Left lung (tissue), 10 donors: ENCODE data around the gene FERMT1. TPM values are rescaled to one million over a fixed set of nuclear protein-coding genes. Genes with fewer than 3 reads are reported as not detected.
A peak's percentile ranks its signal among the peaks of the same experiment; 100 is the strongest.

ENCODE experiments used
- ATAC-seq: fragments of 200-7000 bp; cut with Tn5 transposase; one replicate; pipeline ENCODE4 v1.9.1; 2020; ENCODE audit warnings: moderate library complexity
- DNase-seq, 4 donors: peaks; one replicate each; pipeline ENCODE4 v3.0.0-alpha.2; 2013 to 2020
- H3K27ac ChIP-seq, 2 donors: fragments of 200-600 bp; sonication (generic) in 1 of 2; one replicate each; pipeline versions ENCODE4 v1.5.0 to v1.8.0; 2020 to 2021
- H3K27me3 ChIP-seq, 2 donors: fragments of 200-600 bp; sonication (generic) in 1 of 2; one replicate each; pipeline versions ENCODE4 v1.5.0 to v1.8.0; 2020 to 2021
- H3K36me3 ChIP-seq, 2 donors: fragments of 200-600 bp; sonication (generic) in 1 of 2; one replicate each; pipeline versions ENCODE4 v1.5.0 to v1.8.0; 2020 to 2021
- H3K4me1 ChIP-seq, 2 donors: fragments of 200-600 bp; one replicate each; pipeline ENCODE4 v1.8.0; 2021
- H3K4me3 ChIP-seq, 2 donors: fragments of 200-600 bp; sonication (generic) in 1 of 2; one replicate each; pipeline versions ENCODE4 v1.5.0 to v1.8.0; 2020 to 2021; ENCODE audit warnings: mild to moderate bottlenecking in 1 of 2
- H3K9me3 ChIP-seq, 2 donors: fragments of 200-600 bp; sonication (generic) in 1 of 2; one replicate each; pipeline versions ENCODE4 v1.5.0 to v1.8.0; 2020 to 2021
- intact Hi-C, 2 donors: fragments of 100-400 bp; cut with DNase I; formaldehyde crosslinking; loops; one replicate each; pipeline versions ENCODE4 v1.11.2 to v1.14.2; 2022
- polyA plus RNA-seq, 6 donors: library from polyadenylated mRNA; unstranded; fragments of 120-200 nt; gene quantifications; one replicate each; pipeline ENCODE4 v1.2.1, GENCODE V29; 2013; ENCODE audit not compliant: insufficient read length in 6 of 6
- total RNA-seq, 2 donors: library from RNA; stranded (reverse); fragmentation: NEBNext Ultra II Directional; extraction: Animal tissue kit (Norgen Biotek cat#: 25700); gene quantifications; one replicate each; pipeline ENCODE4 v1.2.1, GENCODE V29; 2021
- TF ChIP-seq, protein P1 (sequence below), 2 donors: fragments of 200-600 bp; sonication (generic) in 1 of 2; IDR thresholded peaks; one replicate each; pipeline versions ENCODE4 v1.5.0 to v1.8.0; 2021; ENCODE audit warnings: antibody characterized with exemption in 2 of 2
- donor health status: DM: no; HTN: yes; CAD: no.
- donor health status: DM: no; HTN: no; CAD: no.

The FERMT1 gene
- total and polyA plus RNA-seq, 8 donors = 3.1 to 7.2 (median 4.9) TPM

DNA sequence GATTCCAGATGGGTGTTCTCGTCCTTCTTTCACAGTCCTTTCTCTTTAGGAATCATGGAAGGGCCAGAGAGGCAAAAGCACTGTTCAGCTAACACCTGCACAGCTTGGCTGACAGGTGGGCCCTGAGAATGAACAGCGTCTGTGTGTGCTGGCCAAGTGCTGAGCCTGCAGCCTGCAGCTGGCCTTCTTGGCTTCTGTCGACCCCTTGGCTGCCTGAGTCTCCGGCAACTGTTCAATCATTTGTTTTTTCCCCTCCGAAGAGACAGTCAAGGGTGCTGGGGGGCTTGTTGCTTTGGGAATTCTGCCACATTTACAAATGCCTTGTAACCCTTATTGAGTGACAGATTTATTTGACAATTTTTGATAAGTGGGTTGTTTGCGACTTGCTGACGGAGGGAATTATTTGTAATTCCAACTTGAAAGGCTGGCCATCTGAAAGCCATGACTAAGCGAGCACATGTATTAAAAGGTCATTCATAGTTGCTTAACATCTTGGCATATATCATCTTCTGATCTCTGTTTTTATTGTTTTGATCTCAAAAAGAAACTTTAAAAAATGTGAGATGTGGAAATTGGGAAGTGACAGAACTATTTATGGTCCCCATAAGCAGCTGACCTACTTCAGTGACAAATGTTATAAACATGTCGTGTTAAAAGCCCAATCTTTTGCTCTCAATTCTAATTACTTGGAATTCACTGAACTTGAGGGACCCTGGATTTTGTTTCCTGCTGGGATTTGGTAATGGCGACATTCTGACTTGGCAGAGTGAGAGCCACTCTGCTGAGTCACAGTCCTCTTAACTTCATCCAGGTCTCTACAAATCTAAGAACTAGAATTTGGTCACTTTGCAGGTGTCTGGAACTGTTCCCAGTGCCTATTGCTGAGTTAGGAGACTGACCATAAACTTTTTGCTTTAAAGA lies 41.9 kb upstream of the FERMT1 start:
- intact Hi-C loops = no loop called here
- H3K9me3 ChIP-seq = no peaks in the 10 kb centered on the region
- no peaks in the 10 kb centered on the region for H3K36me3 ChIP-seq
- H3K27me3 ChIP-seq = no peaks in the 10 kb centered on the region
- peaks cover 0 to 5% of the 10 kb centered on the region in 2 donors for H3K4me1 ChIP-seq
- H3K4me3 ChIP-seq = no peak overlapping the region
- TF ChIP-seq, protein P1, sequence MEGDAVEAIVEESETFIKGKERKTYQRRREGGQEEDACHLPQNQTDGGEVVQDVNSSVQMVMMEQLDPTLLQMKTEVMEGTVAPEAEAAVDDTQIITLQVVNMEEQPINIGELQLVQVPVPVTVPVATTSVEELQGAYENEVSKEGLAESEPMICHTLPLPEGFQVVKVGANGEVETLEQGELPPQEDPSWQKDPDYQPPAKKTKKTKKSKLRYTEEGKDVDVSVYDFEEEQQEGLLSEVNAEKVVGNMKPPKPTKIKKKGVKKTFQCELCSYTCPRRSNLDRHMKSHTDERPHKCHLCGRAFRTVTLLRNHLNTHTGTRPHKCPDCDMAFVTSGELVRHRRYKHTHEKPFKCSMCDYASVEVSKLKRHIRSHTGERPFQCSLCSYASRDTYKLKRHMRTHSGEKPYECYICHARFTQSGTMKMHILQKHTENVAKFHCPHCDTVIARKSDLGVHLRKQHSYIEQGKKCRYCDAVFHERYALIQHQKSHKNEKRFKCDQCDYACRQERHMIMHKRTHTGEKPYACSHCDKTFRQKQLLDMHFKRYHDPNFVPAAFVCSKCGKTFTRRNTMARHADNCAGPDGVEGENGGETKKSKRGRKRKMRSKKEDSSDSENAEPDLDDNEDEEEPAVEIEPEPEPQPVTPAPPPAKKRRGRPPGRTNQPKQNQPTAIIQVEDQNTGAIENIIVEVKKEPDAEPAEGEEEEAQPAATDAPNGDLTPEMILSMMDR (IDR thresholded peaks at IDR 0.05) = no peak
- peak overlapping the region in 1 of 2 donors; percentile 41 for H3K27ac ChIP-seq
- no peak for DNase-seq
- peak; percentile 83 for ATAC-seq

DNA sequence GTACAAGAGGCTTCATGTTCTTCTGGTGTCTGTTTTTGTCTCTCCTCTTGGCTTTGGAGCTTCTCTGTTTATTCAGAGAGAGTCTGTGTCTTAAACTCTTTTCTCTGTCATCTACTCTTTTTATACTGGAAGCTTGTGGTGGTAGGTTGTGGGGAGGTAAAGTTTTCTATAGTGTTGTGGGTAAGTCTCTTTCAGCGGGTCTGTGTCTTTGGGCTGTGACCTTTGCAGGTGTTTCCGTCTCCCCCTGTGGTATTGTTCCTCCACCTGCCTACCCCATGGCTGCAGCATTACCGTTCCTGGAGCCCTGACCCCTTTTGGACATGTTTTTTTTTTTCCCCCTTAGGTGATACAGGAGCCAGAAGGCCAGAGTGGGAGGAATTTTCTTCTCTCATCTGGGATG lies 37.9 kb upstream of the FERMT1 start:
- H3K4me1 ChIP-seq = peaks cover 0 to 5% of the 10 kb centered on the region in 2 donors
- no peaks in the 10 kb centered on the region for H3K36me3 ChIP-seq
- H3K4me3 ChIP-seq = no peak overlapping the region
- DNase-seq (no peak), ATAC-seq (no peak)
- no peaks in the 10 kb centered on the region for H3K27me3 ChIP-seq
- no peak overlapping the region for H3K27ac ChIP-seq
- intact Hi-C loops = no loop called here
- peaks cover 0 to 21% of the 10 kb centered on the region in 2 donors for H3K9me3 ChIP-seq
- TF ChIP-seq, protein P1 (IDR thresholded peaks at IDR 0.05) = no peak

DNA sequence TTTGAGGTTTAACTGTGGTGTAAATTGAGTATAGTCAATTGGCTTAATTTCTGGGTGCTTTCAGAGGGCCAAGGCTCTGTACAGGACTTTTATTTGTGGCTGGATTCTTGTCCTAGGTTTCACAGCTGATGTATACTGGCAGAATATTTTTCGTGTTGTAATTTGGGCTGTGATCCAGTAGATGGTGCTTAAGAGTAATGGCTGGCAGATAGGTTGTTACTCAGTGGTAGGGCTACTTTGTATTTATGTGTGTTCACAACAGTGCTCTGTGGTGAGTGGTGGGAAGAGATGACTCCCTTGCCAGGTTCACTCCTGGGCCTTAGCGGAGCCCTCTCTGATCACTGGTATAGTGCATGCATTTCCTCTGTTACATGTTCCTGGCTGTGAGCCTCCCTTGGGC lies 34.5 kb upstream of the FERMT1 start:
- Histone ChIP-seq H3K4me1 (no peaks in the 10 kb centered on the region), H3K27me3 (no peaks in the 10 kb centered on the region), H3K9me3 (peaks cover 0 to 23% of the 10 kb centered on the region in 2 donors), H3K27ac (no peak overlapping the region), H3K4me3 (no peak overlapping the region), H3K36me3 (no peaks in the 10 kb centered on the region)
- ATAC-seq (no peak), DNase-seq (no peak)
- TF ChIP-seq, protein P1 (IDR thresholded peaks at IDR 0.05) = no peak
- intact Hi-C loops = no loop called here

DNA sequence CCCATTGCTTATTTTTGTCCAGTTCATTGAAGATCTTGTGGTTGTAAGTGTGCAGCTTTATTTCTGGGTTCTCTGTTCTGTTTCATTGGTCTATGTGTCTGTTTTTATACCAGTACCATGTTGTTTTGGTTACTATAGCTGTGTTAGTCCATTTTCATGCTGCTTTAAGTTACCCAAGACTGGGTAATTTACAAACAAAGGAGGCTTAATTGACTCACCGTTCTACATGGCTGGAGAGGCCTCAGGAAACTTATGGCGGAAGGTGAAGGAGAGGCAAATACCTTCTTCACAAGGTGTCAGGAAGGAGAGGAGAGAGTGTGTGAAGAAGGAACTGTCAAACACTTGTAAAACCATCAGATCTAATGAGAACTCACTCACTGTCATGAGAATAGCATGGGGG lies 29.9 kb upstream of the FERMT1 start:
- no peaks in the 10 kb centered on the region for H3K4me1 ChIP-seq
- H3K27me3 ChIP-seq = no peaks in the 10 kb centered on the region
- no peak for DNase-seq
- TF ChIP-seq, protein P1 (IDR thresholded peaks at IDR 0.05) = no peak
- H3K27ac ChIP-seq = no peak overlapping the region
- no peak overlapping the region for H3K4me3 ChIP-seq
- no peaks in the 10 kb centered on the region for H3K36me3 ChIP-seq
- intact Hi-C loops = no loop called here
- ATAC-seq = no peak
- peaks cover 0 to 22% of the 10 kb centered on the region in 2 donors for H3K9me3 ChIP-seq

DNA sequence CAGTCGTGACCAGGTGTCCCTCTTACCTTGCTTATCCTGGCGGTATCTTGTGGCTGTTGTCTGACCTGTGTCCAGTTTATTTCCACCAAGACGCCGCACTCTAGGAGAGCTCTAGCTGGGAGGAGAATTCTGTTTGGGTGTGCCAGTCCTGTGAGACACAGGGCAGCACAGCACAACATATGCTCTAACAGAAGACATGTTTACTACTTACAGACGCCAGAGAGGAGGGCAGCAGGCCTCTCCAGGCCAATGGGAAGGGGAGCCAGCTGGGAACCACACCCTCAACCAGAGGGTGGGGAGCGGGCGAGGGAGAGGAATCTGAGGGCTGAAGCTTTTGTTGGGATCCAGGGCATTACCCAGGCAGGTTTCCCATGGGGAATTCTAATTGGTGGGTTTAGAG lies 25.2 kb upstream of the FERMT1 start:
- DNase-seq (no peak), ATAC-seq (no peak)
- Histone ChIP-seq H3K36me3 (no peaks in the 10 kb centered on the region), H3K4me1 (no peaks in the 10 kb centered on the region), H3K27ac (no peak overlapping the region), H3K27me3 (no peaks in the 10 kb centered on the region), H3K4me3 (no peak overlapping the region), H3K9me3 (peaks cover 0 to 6% of the 10 kb centered on the region in 2 donors)
- TF ChIP-seq, protein P1 (IDR thresholded peaks at IDR 0.05) = no peak
- intact Hi-C loops = no loop called here
